Brain pericyte (primary cell): Measurements from ENCODE around the gene GLP2R.
"Not testable (repeated sequence)": the region's sequence is repeated elsewhere in the genome, so short reads cannot be mapped to it uniquely, and the experiment has no call there.

Source experiments
- DNase-seq: peaks from one replicate; pipeline ENCODE4 v3.0.0-alpha.2; 2012; ENCODE audit warnings: low read depth, low spot score

Gene GLP2R

GRCh38 chr17:9899280-9900043, 73.7 kb downstream of the GLP2R start:
- DNase-seq = no peak

DNA sequence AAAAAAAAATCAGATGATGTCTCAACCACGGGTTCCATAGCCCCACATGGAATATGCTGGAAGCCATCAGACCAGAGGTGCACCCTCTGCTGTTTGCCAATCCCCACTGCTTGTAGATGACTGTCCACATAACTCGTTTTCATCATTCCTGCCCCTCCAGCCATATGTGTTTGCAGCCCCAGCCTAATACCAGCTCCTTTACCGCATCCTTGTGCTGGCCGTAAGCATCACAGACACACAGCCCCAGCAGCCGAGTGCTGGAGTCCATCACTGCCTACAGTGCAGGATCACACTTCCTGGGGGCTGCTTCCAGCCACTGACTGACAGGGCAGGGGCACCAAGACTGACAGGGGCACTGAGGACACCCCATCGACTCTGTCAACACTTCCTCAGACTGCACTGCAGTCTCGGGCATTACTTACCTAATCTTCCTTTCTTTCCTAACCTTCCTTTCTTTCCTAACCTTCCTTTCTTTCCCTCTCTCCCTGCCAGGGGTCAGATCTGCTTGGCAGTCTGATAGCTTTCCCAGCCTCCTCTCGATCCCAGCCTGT, 74.4 kb downstream of the GLP2R start:
- DNase-seq = no peak

DNA sequence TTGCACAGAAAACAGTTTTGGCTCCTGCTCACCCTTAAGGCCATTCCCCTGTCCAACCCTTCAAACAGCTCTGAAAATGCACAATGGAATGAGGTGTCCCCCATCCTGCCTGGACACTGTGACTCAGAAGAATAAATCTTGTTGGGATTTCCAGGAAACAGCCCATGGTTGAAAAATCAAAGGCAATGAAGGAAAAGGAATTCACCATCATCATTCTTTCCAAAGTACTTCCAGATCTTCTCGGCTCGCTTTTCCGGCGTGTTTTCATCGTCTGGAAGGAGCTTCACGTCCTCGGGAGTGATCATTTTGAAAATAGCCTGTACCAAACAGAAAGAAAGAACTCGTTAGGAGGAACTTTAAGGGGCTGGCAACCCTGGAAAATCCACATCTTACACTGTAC, 75.1 kb downstream of the GLP2R start:
- no peak for DNase-seq

DNA sequence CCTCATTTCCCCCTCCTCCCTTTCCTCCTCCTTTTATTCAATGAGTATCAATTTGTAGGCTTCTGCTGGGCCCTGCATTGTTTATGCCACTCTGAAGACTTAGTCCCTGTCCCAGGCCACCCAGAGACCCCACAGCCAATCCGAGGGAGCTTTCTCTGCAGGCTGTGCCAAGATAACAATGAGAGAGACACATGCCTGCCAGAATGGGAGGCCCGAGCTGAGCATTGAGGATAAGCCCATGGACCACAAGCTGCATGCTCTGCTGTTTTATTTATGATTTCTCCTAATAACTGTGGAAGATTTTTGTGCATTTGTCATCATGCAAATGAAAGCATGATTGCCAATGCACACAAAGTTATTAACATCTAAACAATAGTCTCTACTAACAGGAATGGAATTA, 76.4 kb downstream of the GLP2R start:
- DNase-seq = no peak

DNA sequence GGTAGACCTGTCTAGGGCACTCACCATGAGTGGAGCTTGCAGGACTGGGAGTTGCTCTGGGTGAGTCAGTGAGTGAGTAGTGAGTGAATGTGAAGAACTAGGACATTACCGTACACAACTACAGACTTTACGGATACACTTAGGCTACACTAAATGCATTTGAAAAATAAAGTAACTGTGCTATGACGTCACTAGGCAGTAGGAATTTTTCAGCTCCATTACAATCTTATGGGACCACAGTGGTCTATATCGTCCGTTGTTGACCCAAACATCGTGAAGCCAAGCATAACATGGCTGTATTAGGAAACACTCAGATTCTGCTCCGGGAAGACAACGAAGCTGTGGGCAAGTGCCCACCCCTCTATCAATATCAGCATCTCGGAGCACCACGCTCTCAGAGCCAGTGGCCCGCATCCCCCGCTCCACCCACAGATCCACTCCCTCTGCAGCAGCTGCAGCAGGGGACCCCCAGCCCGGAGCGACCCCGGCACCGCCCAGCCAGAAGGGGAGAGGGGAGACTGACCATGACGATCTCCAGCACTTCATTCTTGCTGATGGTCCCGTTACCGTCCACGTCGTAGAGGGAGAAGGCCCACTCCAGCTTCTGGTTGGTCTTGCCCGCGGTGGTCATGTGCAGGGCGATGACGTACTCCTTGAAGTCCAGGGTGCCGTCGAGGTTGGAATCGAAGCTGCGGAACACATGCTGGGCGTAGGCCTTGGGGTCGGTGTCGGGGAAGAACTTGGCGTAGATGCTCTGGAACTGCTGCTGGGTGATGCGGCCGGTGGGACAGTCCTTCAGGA, 78.8 kb downstream of the GLP2R start:
- no peak for DNase-seq

DNA sequence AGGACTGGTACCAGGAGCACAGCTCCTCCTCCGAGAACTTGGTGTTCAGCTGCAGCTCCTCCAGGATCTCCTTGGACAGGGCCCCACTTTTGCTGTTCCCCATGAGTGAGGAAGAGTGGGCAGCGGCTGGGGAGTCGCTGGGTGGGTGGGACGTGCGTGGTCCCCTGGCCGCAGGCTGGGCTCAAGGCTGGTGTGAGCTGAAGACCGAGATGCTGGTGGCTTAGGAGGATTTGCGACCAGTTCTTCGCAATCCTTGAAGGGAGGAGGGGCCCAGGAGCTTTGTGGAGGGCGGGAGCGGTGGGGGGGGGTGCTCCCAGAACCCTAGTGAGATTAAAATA, 79.3 kb downstream of the GLP2R start, which contains the start of gene RCVRN:
TSS of gene RCVRN (minus strand) at position 194 of the 338 bp plus-strand sequence. CDS start at position 103, 91 bp downstream.
- no peak for DNase-seq

DNA sequence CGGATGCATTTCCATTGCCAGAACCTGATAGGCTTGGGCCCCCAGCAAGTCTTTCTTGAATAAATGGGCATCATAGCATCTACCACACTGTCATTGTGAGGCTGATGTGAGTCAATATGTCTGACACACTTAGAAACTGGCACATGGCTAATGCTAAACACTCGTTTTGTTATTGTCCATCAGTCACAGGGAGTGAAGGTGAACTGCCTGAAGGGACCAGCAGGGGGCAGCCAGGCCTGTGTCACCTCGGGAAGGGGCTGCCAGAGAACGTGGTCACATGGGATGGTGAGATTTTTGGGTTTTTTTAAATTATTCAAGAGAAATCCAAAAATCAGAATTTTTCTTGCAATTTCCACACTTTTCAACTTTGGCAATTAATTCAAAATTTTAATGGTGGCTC, 80.2 kb downstream of the GLP2R start:
- no peak for DNase-seq

- DNase-seq = no peak
These were observed 80.9 kb downstream of the GLP2R start for GRCh38 chr17:9906616-9907015.

DNA sequence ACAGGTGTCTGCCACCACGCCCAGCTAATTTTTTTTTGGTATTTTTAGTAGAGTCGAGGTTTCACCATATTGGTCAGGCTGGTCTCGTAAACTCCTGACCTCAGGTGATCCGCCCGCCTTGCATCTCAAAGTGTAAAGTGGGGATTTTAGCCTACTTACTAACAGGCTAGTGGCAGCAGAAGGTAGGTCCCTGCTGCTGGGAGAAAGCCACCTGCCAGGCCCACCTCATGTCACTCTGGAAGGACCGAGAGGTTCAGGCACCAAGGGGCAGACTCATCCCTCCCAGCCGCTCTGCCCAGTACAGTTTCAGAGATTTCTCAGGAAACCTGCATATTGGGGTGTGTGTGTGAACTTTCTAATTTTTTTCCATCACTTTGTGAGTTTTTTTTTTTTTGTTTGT, 81.4 kb downstream of the GLP2R start:
- DNase-seq = no peak

GRCh38 chr17:9907883-9908648, 82.3 kb downstream of the GLP2R start:
- DNase-seq = no peak

- DNase-seq = no peak
These were observed 82.9 kb downstream of the GLP2R start for GRCh38 chr17:9908649-9909042.

DNA sequence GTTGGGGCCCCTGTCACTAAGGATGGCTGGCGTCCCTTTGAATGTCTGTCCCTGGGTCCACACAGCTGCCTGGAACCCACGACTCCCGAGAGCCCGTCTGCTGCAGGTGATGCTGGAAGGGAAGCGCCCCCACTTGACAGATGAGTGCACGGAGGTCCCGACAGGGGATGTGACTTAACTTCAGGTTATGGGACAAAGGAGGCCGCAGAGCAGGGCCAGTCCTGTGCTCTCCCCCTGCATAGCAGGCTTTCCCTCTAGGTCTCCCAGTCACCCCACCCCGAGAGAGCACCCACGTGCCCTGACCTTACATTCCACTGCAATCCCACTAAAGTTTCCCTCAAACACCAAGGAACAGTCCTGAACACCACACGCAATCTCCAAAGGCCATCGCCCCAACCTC, 85.4 kb downstream of the GLP2R start:
- DNase-seq = no peak

GRCh38 chr17:9912121-9913099, 86.7 kb downstream of the GLP2R start:
- DNase-seq = no peak

DNA sequence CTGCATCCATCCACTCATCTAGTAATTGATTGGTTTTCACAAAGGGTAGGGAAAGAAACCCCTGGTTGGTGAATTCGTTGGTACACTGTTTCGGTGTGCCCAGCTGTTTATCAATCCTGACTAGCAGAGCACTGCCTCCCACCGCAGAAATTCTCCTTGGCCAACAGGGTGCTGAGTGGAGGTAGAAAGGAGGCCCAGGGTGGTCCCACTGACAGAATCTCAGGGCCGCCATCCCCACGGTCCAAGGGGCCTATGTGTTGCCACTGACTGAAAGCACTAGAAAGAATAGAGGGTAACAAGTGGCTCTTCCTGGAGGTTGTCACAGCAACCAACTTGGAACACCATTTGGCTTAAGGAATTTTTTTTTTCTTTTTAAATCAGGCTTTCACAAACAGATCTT, 87.8 kb downstream of the GLP2R start:
- no peak for DNase-seq

- DNase-seq = no peak
These were observed 90.4 kb downstream of the GLP2R start for GRCh38 chr17:9916108-9916507.

- no peak for DNase-seq
These were observed 91.4 kb downstream of the GLP2R start for GRCh38 chr17:9917131-9917530.

DNA sequence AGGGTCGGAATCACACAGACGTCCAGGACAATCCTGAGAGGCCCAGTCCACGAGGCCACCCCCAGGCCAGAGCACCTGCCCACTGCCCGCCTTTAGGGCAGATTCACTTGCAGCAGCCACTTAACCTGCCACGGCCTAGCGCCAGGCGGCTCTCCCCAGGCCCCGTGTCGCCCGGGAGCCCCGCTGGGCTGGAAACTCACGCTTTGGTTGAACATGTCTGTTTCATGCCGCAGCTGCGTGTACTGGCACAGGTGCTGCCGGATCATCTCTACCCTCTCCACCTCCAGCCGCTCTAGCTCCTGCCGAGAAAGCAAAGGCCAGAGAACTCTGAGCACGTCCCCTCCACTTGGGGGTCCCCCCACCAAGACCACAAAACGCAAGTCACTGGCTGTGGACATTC, 92.1 kb downstream of the GLP2R start:
- DNase-seq = no peak

DNA sequence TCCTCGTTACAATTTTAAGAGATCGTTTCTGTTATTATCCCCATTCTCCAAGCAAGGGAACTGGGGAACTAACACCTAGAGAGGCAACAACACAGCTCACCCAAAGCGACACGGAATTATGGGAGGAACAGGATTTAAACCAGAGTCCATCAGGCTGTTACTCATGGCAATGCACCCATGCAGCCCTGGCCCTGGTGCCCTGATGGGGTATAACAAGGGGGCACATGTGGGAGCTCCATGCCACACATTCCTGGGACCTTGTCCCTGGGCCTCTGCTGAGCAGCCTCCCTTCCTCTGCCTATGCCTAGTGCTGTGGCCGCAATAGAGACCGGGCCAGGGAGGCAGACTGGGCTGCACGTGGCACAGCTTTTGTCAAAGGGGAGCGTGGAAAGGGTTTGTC, 92.6 kb downstream of the GLP2R start:
- DNase-seq = no peak

DNA sequence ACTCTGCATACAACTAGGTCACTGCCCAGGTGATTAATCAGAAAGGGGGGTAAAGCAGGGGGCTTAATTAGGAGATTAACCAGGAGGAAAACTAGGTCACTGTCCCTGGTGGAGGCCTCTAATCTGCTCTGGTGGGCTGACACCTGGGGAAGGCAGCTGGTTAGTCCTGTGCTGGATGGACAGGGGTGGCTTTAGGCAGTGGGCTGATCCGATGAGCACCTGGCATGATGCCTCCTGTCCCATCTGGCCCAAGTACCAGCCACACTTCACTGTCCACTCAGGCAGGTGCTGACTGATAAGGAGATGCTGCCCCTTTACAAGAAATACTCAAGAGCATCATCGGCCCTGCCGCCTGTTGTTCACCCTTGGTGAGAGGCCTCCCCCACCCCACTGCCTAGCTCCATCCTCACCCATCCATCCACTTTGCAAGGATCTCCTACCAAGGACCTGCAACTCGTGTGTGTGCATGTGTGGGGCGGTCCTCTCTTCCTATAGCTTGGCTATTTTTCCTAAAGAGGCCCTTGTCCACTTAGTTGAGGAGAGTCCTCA, 93.2 kb downstream of the GLP2R start:
- no peak for DNase-seq

DNA sequence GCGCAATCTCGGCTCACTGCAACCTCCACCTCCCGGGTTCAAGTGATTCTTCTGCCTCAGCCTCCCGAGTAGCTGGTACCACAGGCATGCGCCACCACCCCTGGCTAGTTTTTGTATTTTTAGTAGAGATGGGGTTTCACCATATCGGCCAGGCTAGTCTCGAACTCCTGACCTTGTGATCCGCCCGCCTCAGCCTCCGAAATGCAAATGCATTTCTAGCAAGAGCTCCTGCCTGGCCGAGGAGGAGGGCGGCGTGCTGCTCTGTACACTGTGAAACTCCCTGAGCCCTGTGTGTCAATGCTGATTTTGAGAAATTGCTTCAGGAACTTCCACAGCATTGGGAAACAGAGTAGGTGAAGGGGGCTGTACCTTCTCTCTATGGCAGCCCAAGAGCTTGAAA, 95.5 kb downstream of the GLP2R start:
- not testable (repeated sequence) for DNase-seq
